ENCODE measurements around the gene KLK1.
"Not testable (repeated sequence)": the region's sequence is repeated elsewhere in the genome, so short reads cannot be mapped to it uniquely, and the experiment has no call there.

Gene KLK1

GRCh38 chr19:50784710-50785109 lies 38.9 kb downstream of the KLK1 start:
- TF ChIP-seq CTCF (IDR thresholded peaks at IDR 0.05; ENCODE audit: low read length, missing control alignments): no peak
- DNase-seq (ENCODE audit: low read depth): no peak
- H3K4me3 ChIP-seq (replicated peaks; ENCODE audit: low read depth, low read length): no peak overlapping the region

- DNase-seq (ENCODE audit: low read depth); H3K4me3 ChIP-seq (replicated peaks; ENCODE audit: low read depth, low read length): not testable (repeated sequence)
These were observed 39.8 kb downstream of the KLK1 start for GRCh38 chr19:50783848-50784152.

GRCh38 chr19:50780753-50781435 lies 42.7 kb downstream of the KLK1 start:
- no peak for DNase-seq (ENCODE audit: low read depth)
- H3K4me3 ChIP-seq (replicated peaks; ENCODE audit: low read depth, low read length): no peak overlapping the region
- no peak for TF ChIP-seq CTCF (IDR thresholded peaks at IDR 0.05; ENCODE audit: low read length, missing control alignments)

GRCh38 chr19:50779504-50780457 lies 43.8 kb downstream of the KLK1 start:
- TF ChIP-seq CTCF (IDR thresholded peaks at IDR 0.05; ENCODE audit: low read length, missing control alignments): no peak
- DNase-seq (ENCODE audit: low read depth): no peak
- no peak overlapping the region for H3K4me3 ChIP-seq (replicated peaks; ENCODE audit: low read depth, low read length)

GRCh38 chr19:50778906-50779430 lies 44.6 kb downstream of the KLK1 start:
- H3K4me3 ChIP-seq (replicated peaks; ENCODE audit: low read depth, low read length): no peak overlapping the region
- no peak for DNase-seq (ENCODE audit: low read depth)
- TF ChIP-seq CTCF (IDR thresholded peaks at IDR 0.05; ENCODE audit: low read length, missing control alignments): no peak

GRCh38 chr19:50777830-50778303 lies 45.7 kb downstream of the KLK1 start:
- no peak overlapping the region for H3K4me3 ChIP-seq (replicated peaks; ENCODE audit: low read depth, low read length)
- no peak for TF ChIP-seq CTCF (IDR thresholded peaks at IDR 0.05; ENCODE audit: low read length, missing control alignments)
- DNase-seq (ENCODE audit: low read depth): peak; percentile 27

- no peak for TF ChIP-seq CTCF (IDR thresholded peaks at IDR 0.05; ENCODE audit: low read length, missing control alignments)
- no peak overlapping the region for H3K4me3 ChIP-seq (replicated peaks; ENCODE audit: low read depth, low read length)
- DNase-seq (ENCODE audit: low read depth): no peak
These were observed 46.3 kb downstream of the KLK1 start for GRCh38 chr19:50777261-50777660.

All from fibroblast of pulmonary artery (primary cell).